ELR (cell line): ENCODE measurements around the gene MAP3K1.

Source experiments
- DNase-seq: peaks from one replicate; pipeline ENCODE4 v3.0.0-alpha.2; 2015; ENCODE audit warnings: low read depth

MAP3K1 gene

DNA sequence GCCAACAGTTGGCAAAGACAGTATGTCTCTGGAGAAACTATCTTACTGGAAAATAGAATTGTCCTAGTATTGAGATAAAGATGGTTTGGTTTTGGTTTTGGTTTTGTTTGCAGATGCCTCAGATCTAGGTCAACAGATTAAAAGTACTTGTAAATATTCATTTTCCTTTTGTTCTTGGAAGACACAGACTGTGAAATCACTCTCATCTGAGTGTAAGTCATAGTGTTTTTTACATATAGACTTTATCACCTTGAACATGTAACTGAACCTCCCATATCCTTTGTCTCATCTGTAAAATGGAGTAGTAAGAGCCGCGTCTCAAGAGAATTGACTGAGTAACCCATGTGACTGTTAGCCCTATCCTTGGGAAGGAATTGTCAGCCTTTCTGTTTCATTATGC, 34.3 kb downstream of the MAP3K1 start:
- no peak for DNase-seq

DNA sequence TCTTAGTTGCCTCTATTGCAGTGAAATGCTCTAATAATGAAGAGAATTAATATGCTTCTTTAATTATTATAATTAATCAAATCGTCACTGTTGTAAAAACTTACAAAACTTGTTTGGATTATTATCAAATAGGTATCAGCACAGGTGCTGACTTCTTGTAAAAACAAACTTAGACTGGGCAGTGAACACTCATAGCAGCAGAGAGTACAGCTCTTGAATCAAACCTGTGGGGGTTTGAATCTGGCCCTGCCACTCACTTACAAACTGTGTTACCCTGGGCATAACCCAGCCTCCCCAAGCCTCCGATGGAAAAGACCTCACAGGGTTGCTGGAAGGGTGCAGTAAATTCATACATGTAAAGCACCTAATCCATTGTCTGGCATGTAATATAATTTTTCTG, 35.1 kb downstream of the MAP3K1 start:
- no peak for DNase-seq

DNA sequence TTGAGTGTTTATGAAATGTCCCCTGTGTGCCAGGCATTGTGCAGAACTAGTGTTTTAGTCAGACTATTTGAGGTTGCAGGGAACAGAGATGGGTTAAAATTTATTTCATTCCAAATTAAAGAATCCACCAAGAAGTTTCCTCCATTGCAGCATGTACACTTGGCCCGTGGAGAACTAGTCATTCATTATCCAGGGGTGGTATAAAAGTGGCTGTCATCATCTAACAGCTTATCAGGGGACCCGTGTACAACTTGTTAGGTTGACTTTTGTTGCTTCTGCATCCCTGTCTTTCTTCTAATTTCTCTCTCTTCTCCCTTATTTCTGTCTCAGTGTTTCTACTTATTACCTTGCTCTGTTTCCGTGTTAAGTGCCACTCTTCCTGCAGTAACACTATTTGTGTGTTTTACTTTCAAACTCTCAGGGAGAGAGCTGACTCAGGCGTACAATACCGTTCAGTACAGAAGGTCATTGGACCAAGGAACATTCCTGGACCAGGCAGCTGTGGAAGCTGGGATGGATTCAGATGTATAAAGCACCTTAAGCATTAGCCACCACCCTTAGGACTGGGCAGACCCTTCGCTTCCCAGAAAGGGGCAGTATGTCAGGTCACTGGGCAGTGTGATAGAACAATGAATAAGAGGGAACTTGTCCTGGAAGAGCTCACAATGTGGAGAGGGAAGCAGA, 36.1 kb downstream of the MAP3K1 start:
- no peak for DNase-seq

DNA sequence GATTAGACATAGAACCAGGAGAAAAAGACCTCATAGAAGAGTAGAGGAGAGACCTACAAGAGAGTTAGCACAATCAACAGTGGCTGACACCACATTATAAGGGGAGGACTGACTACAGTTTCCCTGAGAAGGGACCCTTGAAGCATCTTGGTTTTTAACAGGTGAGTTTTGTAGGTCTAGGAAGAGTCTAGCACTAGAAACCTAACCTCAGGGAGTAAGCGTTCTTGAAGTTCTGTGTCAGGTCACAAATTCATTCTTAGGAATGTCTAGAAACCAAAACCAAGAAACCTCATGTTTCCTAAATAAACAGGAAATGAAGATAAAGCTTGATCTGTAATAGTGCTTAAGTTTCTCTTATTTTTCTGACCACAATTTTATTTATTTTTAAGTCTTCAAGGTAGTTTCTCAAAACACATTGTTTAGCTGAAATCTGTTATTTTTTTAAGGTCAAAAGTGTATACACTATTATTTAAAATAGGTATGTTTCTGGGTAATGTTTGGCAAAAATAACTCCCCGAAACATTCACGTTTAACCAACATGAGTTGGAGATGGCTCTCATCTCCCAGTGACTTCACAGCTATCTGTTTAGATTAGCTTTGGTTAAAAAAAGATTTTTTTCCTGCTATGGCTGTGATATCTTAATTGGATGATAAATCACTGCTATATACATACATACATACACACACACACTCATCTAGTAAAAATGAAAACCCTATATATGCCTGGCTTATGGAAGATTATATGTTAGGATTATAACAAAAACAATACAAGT, 37.1 kb downstream of the MAP3K1 start:
- DNase-seq, result peak; percentile 60

DNA sequence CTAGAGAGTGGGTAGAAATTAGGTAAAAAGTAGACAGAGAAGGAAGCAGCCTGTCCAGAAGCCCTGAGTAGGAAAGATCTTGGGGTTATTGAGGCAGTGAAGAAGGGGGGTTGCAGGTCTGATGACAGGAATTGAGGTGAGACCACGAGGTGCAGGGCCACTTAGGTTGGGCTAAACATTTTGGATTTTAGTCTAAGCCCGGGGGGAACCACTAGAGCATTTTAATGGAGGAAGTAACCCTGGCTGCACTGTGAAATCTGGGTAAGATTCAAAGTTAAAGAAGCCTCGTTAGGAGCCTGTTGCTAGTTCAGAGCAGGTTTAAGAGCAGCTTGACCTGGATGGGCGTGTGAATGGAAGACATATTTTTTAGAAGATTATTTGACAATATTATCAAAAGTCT, 38.3 kb downstream of the MAP3K1 start:
- no peak for DNase-seq

DNA sequence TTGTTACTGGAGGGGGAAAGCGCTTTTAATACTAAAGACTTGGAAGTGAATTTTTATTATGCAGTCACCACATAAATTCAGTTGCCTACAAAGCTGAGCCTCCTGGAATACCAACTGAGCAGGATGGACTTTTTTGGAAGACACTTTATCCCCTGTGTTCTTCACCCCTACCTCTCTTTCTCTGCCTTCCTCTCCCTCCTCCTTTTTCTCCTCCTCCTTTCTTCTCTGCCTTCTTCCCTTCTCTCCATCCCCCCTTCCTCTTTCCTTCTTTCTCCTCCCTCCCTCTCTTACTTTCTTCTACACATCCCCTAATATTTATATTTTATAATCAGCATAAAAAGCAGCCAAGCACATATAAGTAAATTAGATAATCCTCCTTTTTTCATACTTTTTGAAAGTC, 39.6 kb downstream of the MAP3K1 start:
- no peak for DNase-seq

DNA sequence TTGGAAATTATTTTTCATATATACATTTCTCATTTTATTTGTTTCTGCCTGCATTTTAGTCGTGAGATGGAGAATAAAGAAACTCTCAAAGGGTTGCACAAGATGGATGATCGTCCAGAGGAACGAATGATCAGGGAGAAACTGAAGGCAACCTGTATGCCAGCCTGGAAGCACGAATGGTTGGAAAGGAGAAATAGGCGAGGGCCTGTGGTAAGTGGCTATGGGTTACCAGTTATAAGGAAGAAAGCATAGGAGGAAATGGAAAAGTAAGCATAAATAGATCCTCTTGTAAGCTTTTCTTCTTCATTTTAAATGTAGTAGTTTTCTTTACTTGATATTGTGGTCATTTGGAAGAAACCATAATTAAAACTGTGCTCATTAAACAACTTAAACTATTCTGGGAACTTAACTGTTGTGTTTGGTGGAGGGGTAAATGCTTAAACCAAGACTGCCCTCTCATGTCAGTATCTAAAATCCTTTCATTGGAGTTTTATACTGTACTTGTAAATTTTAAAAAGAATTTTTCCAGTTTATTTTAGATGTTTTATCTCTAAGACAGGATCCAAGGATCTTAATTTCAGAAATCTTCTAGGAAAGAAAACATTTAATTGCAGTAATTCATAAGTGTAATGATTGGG, 41.3 kb downstream of the MAP3K1 start:
- DNase-seq, result no peak

DNA sequence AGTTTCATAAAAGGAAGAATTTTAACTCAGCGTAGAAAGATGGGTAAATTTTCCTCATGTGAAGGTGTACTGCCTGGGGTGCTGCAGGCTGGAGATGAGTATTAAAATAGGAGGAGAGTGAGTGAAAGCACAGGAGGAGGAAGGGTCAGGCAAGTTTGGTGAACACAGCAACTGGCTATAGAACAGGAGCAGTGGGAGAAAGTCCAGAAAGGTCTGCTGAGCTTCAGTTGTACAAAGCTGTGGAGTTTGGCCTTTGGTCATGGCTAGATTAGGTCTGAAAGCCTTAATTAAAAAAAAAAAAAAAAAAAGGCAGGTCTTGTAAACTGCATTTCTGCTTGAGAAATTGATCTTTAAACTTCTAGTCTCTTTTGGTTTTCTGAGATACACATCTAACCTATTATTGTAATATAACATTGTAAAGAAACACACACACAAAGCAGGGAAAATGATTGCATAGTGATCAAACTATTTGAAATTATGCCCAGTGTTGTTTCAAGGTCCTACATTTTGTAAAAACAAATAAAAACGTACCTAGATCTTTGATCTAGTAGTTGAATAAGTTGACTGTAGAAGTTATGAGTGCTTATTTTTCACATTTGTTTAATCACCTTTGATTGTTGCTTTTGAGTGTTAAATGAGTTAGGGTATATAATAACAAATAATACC, 43.6 kb downstream of the MAP3K1 start:
- DNase-seq, result no peak

DNA sequence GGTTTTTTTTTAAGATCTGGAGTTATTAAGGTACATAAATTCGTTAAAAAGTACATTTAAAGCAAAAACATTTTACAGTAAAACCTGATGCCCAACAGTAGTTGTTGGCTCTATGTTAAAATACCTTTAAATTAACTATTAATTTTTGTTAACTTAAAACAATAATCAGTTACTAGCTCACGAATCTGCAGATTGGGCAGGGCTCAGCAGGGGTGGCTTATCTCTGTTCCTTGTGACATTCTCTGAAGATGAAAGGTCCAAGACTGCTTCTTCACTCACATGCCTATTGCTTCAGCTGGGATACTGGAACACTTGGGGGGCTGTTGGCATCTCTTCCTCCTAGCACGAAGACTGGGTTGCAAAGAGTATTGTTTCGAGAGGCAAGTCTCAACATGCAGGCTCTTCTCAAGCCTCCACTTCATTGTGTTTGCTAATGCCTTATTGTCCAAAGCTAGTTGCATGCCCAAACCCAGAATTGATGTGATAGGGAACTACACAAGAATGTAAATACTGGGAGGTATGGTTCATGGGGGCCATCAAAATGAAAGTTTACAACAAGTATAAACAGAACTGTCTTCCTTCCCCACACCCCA, 46.6 kb downstream of the MAP3K1 start:
- DNase-seq, result no peak

DNA sequence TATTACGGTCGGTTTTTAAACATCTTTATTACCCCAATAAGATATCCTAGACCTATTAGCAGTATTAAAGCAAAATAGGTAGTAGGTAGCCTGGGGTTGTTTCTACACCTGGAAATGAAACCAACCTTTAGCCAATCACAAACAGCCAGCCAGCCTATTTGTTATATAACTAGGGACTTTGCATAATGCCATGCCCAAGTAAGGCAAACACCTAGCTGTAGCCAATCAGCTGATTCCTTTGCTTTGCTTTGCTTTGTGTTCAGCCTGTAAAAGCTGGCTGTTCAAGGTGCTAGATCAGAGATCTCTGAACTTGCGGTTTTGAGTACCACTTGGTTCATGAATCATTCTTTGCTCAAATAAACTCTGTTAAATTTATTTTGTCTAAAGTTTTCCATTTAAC, 47.6 kb downstream of the MAP3K1 start:
- no peak for DNase-seq

DNA sequence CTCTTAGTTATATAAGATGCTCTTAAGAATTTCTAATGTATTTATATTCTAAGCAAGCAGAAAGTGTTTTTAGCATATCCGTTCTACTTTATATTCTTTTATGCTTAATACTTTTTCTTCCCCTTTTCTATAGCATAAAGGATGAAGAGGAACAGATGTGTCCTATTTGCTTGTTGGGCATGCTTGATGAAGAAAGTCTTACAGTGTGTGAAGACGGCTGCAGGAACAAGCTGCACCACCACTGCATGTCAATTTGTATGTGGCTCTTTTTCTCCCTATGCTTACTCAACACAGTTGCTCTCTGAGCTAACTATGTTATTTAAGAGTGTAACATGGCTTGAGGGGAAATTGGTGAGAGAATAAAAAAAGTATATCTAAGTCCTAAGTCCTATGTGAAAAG, 56.4 kb downstream of the MAP3K1 start:
- DNase-seq, result no peak

DNA sequence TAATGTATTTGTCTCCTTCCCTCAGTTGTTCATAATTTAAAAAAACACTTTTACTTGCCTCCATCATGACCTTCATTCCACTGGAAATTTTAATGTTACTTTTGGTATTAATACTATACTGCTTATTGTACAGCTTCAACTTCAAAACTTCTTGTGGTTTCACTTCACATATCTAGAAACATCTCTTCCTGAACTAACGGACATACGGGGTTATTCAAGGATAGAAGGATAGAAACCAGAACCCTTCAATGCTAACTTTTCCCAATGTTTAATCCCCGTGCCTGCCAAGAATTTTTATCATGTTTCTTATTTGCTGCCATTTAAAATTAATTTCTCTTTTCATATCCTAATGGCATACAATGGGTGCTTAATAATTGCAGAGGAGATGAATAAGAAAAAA, 57.7 kb downstream of the MAP3K1 start:
- DNase-seq, result no peak

DNA sequence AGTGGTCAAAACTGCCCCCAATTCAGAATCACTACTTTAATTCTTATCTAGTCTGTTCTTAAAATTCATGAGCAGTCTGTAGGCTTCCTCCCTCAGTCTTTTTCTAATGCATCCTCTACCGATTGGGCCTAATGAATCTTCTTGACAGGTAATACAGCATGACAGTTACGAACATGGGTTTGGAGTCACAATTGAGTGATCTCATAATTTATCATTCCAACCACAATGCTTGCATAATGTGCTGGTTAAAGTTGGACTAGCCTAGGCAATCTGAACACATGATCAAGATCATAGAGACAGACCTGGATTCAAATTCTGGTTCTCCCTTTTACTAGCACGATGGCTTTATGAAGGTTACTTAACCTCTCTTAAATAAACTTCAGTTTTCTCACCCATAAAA, 61.0 kb downstream of the MAP3K1 start:
- peak; percentile 73 for DNase-seq

DNA sequence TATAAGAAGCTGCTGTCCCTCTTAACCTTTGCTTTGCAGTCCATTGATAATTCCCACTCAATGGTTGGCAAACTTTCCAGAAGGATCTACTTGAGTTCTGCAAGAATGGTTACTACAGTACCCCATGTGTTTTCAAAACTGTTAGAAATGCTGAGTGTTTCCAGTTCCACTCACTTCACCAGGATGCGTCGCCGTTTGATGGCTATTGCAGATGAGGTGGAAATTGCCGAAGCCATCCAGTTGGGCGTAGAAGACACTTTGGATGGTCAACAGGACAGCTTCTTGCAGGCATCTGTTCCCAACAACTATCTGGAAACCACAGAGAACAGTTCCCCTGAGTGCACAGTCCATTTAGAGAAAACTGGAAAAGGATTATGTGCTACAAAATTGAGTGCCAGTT, 66.2 kb downstream of the MAP3K1 start:
- no peak for DNase-seq

DNA sequence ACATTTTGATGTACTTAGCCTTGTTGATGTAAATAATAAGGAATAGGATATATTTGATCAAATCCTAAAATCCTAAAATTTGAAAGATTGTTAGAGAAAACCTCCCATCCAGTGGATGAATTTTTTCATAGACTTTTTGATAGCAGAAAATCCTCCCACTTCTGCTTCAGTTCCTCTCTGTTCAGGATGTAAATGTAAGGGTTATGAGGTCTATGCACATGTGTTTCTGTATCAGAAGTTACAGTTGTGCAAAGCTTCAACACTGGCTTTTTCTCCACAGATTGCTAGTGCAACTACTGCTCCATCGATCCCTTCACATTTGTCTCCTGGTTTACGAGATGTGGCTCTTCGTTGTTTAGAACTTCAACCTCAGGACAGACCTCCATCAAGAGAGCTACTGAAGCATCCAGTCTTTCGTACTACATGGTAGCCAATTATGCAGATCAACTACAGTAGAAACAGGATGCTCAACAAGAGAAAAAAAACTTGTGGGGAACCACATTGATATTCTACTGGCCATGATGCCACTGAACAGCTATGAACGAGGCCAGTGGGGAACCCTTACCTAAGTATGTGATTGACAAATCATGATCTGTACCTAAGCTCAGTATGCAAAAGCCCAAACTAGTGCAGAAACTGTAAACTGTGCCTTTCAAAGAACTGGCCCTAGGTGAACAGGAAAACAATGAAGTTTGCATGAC, 78.1 kb downstream of the MAP3K1 start:
- DNase-seq, result no peak

DNA sequence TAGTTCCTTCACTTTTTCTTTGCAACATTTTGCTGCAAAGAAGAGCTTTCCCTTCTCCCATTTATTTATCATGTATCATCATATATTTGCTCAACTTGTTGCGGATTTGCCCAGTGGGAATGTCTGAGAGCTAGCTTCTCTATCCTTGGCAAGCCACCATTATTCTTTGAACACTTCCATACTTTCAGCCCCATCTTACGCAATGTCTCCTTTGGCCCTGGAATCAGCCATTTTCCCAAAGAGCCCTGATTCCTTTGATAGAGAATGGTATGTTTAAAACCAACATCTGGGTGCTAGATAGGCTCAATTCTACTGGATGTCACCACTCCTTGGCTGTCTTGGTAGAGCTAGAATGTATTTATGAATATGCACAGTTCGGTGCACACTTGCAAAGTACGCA, 81.4 kb downstream of the MAP3K1 start:
- no peak for DNase-seq

DNA sequence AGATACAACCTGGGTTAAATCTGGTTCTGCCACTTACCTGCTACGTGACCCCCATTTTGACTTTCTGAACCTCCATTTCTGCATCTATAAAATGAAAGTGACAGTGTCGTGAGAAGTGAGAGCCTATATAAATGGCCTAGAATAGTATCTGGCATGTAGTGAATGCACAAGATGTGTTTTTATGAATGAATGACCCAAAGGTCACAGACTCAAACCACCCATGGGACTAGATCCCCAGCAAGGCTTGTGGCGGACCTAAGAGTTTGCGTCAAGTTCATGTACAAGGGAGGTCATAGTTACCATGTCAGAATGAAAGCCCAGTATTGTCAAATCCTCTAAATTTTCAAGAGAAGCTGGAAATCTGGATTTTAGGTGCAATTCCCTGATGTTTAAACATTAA, 82.9 kb downstream of the MAP3K1 start:
- no peak for DNase-seq

DNA sequence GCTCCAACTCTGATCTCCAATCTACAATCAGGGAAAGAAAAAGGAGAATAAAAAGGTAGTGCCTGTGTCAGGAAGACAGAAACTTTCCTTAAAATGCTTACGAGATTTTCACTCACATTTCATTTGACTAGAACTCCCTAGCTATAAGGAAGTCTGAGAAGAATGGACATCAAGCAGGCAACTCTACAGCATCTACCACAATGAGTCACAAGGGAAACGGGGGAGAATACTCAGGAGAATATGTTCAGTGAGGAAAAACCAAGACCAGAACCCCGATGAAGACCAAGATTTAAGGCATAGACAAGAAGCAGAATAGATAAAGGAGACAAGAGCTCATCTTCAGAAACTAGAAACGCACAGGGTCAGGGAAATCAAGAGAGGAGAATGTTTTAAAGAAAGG, 85.0 kb downstream of the MAP3K1 start:
- peak; percentile 56 for DNase-seq

DNA sequence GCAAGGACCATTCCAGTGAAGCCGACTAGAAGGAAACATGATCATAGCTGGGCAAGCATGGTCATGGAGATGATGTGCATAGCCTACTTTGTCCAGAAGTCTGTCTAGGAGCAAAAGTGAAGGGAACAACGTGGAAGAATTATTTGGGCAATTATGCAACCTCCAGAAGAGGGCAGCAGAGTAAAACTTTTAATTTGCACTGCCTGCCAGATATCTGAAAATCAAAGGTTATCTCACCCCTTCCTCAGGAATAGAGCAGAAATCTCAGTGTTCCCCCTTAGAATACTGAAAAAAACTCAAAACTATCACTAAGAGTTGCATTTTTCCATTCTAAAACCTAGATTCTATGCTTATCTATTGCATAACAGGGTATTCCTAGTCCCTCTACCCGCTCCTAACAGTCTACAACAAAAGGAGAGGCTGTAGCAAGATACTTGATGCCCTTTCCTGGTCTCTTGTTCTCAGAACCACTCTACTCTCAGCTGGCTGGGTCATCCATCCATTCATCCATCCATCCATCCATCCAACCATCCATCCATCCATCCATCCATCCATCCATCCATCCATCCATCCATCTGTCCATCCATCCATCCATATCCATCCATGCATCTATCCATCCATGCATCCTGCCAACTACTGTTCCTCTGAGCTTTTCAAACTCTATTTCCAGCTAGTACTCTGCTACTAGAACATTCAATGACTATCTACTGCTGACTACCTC, 85.7 kb downstream of the MAP3K1 start:
- peak; percentile 59 for DNase-seq

DNA sequence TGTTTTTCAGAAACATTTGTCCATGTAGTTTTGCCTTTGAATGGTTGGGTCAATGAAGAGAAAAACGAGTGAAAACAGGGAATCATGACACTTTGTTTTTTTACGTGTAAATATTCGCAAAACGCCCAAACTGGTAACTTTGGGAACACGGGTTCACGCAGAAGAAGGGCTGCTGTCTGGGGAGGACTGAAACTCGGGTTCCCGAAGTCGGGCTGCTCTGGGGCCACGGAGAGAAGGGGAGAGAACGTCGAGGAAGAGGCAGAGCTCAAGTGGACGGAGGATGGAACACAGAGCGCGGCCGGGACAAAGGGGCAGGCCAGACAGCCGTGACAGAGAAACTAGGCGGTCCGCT, 93.6 kb downstream of the MAP3K1 start:
- DNase-seq, result no peak
